Adrenal gland (tissue), 12 donors: ENCODE results near the gene GIMAP1. TPM values are rescaled to one million over a fixed set of nuclear protein-coding genes. Genes with fewer than 3 reads are reported as not detected.
"Not testable (repeated sequence)": the region's sequence is repeated elsewhere in the genome, so short reads cannot be mapped to it uniquely, and the experiment has no call there.

ENCODE experiments used
- DNase-seq, 7 donors: peaks; one replicate each; pipeline ENCODE4 v3.0.0-alpha.2; 2019 to 2020
- H3K27ac ChIP-seq, 5 donors: fragments of 200-600 bp; sonication (generic) in 4 of 5; 1 replicate in 3 of 5; 2 replicates in 2 of 5; pipeline versions ENCODE4 v1.5.1 to v1.8.0; 2016 to 2020; ENCODE audit warnings: mild to moderate bottlenecking in 1 of 5
- H3K27me3 ChIP-seq: fragments of 200-600 bp; 2 replicates; pipeline ENCODE4 v1.8.0; 2021
- H3K36me3 ChIP-seq, 2 donors: fragments of 200-600 bp; replicated peaks in 1 of 2; 1 replicate in 1 of 2; 2 replicates in 1 of 2; pipeline versions ENCODE4 v1.5.1 to v1.8.0; 2018 to 2022
- H3K4me1 ChIP-seq, 2 donors: fragments of 200-600 bp; replicated peaks in 1 of 2; 1 replicate in 1 of 2; 2 replicates in 1 of 2; pipeline versions ENCODE4 v1.5.1 to v1.8.0; 2018 to 2021
- H3K4me3 ChIP-seq, 4 donors: fragments of 200-600 bp; sonication (generic) in 3 of 4; one replicate each; pipeline ENCODE4 v1.5.1; 2016 to 2018
- H3K9me3 ChIP-seq, 3 donors: fragments of 200-600 bp; sonication (generic) in 1 of 3; replicated peaks in 1 of 3; 1 replicate in 2 of 3; 2 replicates in 1 of 3; pipeline versions ENCODE4 v1.5.1 to v1.8.0; 2016 to 2021
- POLR2A ChIP-seq, 2 donors: fragments of 450-650 bp; IDR thresholded peaks; one replicate each; pipeline ENCODE4 v1.6.1; 2017; ENCODE audit warnings: antibody characterized with exemption in 2 of 2, mild to moderate bottlenecking in 2 of 2, moderate library complexity in 1 of 2
- WGBS, 4 donors: extraction: QIAGEN DNeasy Blood & Tissue Kit in 2 of 4; methylation state at CpG; one replicate each; pipeline versions ENCODE4 v1.1.5 to v1.1.7; 2013 to 2017; 5-methylcytosine and 5-hydroxymethylcytosine counted together
- intact Hi-C, 2 donors: fragments of 100-400 bp; cut with DNase I; formaldehyde crosslinking; loops; one replicate each; pipeline versions ENCODE4 v1.14.1 to v1.15.0; 2022 to 2023
- polyA plus RNA-seq, 3 donors: library from polyadenylated mRNA; stranded (reverse); fragments of 200-250 nt in 2 of 3; fragments of 350-450 nt in 1 of 3; fragmentation: Illumina TruSeq in 1 of 3; extraction: RNeasy Lipid Tissue Mini Kit (QIAGEN cat#74804) in 1 of 3; gene quantifications; one replicate each; pipeline ENCODE4 v1.2.3, GENCODE V29; 2013 to 2014
- total RNA-seq, 9 donors: library from RNA; depleted of rRNA in 4 of 9; stranded (reverse); fragments of >200 nt in 4 of 9; fragments of 120-200 nt in 1 of 9; fragmentation: NEBNext Ultra II Directional in 1 of 9; extraction: Animal tissue kit (Norgen Biotek cat#: 25700) in 1 of 9; gene quantifications; one replicate each; pipeline versions ENCODE4 v1.1.0 to v1.2.4, GENCODE V29; 2013 to 2023
- TF ChIP-seq, protein P1 (sequence below), 6 experiments: fragments of 450-650 bp in 4 of 6; fragments of 200-600 bp in 2 of 6; sonication (generic) in 1 of 6; IDR thresholded peaks; 1 replicate in 5 of 6; 2 replicates in 1 of 6; pipeline versions ENCODE4 v1.5.1 to v1.8.0; 2016 to 2021; ENCODE audit warnings: antibody characterized with exemption in 6 of 6, mild to moderate bottlenecking in 2 of 6, moderate library complexity in 1 of 6
- donor health status: healthy with polysubstance abuse.
- donor health status: Bipolar disorder and iron deficiency.
- donor health status: DM: yes; HTN: yes; CAD: no.
- donor health status: DM: no; HTN: no; CAD: no.
- donor health status: DM: no; HTN: no; CAD: no.
- donor health status: DM: yes; HTN: yes; CAD: no.

Gene GIMAP1
- total and polyA plus RNA-seq, 12 donors: 1.5 to 11.2 (median 5.6) TPM

DNA sequence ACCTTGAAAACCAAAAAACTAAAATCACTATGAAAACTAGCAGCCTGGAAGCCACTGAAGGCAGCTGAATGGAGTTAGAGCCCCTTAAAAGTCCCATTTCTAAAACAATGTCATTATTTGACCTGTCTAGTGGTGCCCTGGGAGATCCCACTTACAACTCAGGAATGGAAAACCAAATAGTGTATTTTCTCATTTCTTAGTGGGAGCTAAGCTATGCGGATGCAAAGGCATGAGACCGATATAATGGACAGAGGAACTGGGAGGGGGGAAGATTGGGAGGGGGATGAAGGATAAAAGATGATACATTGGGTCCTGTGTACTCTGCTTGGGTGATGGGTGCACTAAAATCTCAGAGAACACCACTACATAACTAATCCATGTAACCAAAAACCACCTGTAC, 40.7 kb upstream of the GIMAP1 start:
- no peak for TF ChIP-seq POLR2A (IDR thresholded peaks at IDR 0.05)
- TF ChIP-seq, protein P1, sequence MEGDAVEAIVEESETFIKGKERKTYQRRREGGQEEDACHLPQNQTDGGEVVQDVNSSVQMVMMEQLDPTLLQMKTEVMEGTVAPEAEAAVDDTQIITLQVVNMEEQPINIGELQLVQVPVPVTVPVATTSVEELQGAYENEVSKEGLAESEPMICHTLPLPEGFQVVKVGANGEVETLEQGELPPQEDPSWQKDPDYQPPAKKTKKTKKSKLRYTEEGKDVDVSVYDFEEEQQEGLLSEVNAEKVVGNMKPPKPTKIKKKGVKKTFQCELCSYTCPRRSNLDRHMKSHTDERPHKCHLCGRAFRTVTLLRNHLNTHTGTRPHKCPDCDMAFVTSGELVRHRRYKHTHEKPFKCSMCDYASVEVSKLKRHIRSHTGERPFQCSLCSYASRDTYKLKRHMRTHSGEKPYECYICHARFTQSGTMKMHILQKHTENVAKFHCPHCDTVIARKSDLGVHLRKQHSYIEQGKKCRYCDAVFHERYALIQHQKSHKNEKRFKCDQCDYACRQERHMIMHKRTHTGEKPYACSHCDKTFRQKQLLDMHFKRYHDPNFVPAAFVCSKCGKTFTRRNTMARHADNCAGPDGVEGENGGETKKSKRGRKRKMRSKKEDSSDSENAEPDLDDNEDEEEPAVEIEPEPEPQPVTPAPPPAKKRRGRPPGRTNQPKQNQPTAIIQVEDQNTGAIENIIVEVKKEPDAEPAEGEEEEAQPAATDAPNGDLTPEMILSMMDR (IDR thresholded peaks at IDR 0.05): no peak
- intact Hi-C loops: no loop called here

DNA sequence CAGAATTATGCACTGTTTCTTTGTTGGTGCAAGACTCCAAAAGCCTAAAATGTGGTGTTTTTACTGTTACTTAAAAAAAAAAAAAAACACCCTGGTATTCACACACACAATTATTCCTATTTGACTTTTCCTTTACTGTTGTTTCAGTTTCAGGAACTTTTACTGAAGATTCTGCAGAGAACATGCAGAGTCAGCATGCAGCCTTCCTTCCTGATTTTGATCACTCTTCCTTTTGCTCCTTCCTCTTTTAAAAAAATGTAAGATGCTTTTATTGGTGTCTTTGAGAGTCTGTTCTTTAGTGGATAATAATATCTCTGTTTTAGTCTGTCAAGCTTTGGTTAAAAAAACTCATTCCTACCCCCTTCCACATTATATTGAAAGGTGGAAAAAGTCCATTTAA, 40.1 kb upstream of the GIMAP1 start:
- intact Hi-C loops, H3K9me3 ChIP-seq, H3K4me1 ChIP-seq, H3K27ac ChIP-seq, H3K36me3 ChIP-seq, H3K4me3 ChIP-seq, H3K27me3 ChIP-seq: not testable (repeated sequence)
- peak in 2 of 7 donors; percentile 30 to 56 for DNase-seq

More for the DNA sequence above, 40.7 kb upstream of the GIMAP1 start:
- DNase-seq: no peak
- Histone ChIP-seq H3K4me3 (no peak overlapping the region), H3K4me1 (no peaks in the 10 kb centered on the region), H3K36me3 (no peaks in the 10 kb centered on the region), H3K27me3 (no peaks in the 10 kb centered on the region), H3K27ac (peak overlapping the region in 3 of 5 donors; percentile 6 to 37 (median 30)), H3K9me3 (no peaks in the 10 kb centered on the region)
- 57 to 81% (median 69%) methylated on average over 2 of the region's 2 CpGs for WGBS, 4 donors

DNA sequence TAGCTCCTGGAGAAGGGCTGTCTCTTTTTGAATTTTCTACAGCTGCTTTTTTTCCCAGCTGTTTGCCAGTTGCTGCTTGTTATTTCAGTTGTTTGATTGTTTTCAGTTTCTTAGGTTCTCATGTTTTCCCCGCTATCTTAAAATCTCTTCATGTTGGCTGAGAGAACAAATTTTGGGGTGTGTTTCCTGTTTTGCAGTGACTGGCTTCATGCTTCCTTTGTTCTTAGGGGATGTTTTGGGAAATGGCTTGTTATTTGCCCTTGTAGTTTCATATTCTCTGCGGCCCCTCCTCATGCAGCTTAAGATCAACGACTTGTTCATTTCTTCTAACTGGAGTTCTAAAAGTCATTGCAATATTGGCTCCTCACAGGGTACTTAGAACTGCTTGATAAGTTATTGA, 39.6 kb upstream of the GIMAP1 start:
- H3K4me3 ChIP-seq, H3K36me3 ChIP-seq, DNase-seq, H3K4me1 ChIP-seq, intact Hi-C loops, H3K27ac ChIP-seq, H3K9me3 ChIP-seq, H3K27me3 ChIP-seq: not testable (repeated sequence)
- 49 to 54% (median 52%) methylated on average over 3 of the region's 3 CpGs for WGBS, 4 donors

DNA sequence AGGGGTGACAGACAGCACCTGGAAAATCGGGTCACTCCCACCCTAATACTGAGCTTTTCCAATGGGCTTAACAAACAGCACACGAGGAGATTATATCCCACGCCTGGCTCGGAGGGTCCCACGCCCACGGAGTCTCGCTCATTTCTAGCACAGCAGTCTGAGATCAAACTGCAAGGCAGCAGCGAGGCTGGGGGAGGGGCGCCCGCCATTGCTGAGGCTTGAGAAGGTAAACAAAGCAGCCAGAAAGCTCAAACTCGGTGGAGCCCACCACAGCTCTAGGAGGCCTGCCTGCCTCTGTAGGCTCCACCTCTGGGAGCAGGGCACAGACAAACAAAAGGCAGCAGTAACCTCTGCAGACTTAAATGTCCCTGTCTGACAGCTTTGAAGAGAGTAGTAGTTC, 37.8 kb upstream of the GIMAP1 start:
- DNase-seq, H3K27ac ChIP-seq, intact Hi-C loops, H3K27me3 ChIP-seq, H3K36me3 ChIP-seq, H3K9me3 ChIP-seq, H3K4me1 ChIP-seq, H3K4me3 ChIP-seq: not testable (repeated sequence)
- 66 to 98% (median 75%) methylated on average over 7 to 11 of the region's 11 CpGs for WGBS, 4 donors

DNA sequence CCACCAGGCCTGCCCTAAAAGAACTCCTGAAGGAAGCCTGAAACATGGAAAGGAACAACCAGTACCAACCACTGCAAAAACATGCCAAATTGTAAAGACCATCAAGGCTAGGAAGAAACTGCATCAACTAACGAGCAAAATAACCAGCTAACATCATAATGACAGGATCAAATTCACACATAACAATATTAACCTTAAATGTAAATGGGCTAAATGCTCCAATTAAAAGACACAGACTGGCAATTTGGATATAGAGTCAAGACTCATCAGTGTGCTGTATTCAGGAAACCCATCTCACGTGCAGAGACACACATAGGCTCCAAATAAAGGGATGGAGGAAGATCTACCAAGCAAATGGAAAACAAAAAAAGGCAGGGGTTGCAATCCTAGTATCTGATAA, 36.0 kb upstream of the GIMAP1 start:
- H3K36me3 ChIP-seq, DNase-seq, H3K4me3 ChIP-seq, H3K9me3 ChIP-seq, H3K27me3 ChIP-seq, H3K27ac ChIP-seq, intact Hi-C loops: not testable (repeated sequence)
- WGBS, 4 donors: 74 to 81% (median 78%) methylated on average over 1 to 2 of the region's 2 CpGs
- peaks cover 6 to 12% of the 10 kb centered on the region in 2 donors for H3K4me1 ChIP-seq

DNA sequence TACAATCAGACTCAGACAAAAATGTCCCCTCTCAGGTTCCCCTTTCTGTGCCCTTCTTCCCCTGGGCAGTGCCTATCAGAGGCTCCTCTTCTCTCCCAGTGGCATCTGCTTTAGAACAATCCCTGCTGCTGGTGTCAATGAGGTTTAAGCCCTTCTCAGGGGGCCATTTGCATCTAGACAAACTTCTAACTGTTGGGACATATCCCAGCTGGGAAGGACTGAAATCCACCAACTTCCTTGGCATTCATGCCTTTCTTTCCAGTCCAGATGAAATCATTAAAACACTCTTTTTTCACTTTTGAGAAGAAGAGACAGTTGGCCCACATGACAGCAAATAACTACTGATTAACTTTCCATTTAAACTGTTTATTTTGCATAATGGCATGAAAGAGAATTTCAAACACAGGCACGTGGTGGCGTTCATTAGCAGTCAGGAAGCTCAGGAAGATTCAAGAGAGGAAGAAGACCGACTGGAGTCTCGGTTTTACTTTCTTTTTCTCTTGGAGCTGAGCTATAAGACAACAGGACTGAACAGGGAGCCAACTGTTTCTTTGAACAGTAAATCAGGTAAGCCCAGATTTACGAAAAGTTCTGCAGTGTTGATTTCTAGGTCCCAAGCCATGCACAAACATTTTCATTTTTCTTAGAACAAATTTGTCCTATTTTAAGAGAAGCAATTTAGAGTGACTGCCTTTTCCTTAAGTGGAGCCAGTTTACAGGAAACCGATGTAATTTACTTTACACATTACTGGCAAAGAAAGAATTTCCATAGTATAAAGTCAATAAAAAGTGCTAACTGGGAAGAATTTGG, 31.0 kb upstream of the GIMAP1 start, which contains the start of gene GIMAP2:
Gene GIMAP2, plus strand, starts transcription at position 488 of the 811 bp plus-strand sequence. CDS start 1,354 bp downstream, outside the sequence.
- TF ChIP-seq, protein P1 (IDR thresholded peaks at IDR 0.05): no peak
- TF ChIP-seq POLR2A (IDR thresholded peaks at IDR 0.05): no peak
- whole genome bisulfite sequencing, 4 donors: 8 to 22% (median 13%) methylated on average over 6 of the region's 6 CpGs
- intact Hi-C loops: no loop called here
- Histone ChIP-seq H3K4me3 (peak within 1 kb of the TSS in 3 of 4 donors; percentile 16 to 56 (median 23)), H3K4me1 (peaks cover 6 to 12% of the 10 kb centered on the region in 2 donors), H3K27ac (peak within 1 kb of the TSS; percentile 52 to 76 (median 57)), H3K9me3 (no peaks in the 10 kb centered on the region), H3K36me3 (no peaks in the 10 kb centered on the region), H3K27me3 (no peaks in the 10 kb centered on the region)
- DNase-seq: peak in 2 of 7 donors; percentile 19 to 20
